ENCODE results near the gene LEFTY2.

DNA sequence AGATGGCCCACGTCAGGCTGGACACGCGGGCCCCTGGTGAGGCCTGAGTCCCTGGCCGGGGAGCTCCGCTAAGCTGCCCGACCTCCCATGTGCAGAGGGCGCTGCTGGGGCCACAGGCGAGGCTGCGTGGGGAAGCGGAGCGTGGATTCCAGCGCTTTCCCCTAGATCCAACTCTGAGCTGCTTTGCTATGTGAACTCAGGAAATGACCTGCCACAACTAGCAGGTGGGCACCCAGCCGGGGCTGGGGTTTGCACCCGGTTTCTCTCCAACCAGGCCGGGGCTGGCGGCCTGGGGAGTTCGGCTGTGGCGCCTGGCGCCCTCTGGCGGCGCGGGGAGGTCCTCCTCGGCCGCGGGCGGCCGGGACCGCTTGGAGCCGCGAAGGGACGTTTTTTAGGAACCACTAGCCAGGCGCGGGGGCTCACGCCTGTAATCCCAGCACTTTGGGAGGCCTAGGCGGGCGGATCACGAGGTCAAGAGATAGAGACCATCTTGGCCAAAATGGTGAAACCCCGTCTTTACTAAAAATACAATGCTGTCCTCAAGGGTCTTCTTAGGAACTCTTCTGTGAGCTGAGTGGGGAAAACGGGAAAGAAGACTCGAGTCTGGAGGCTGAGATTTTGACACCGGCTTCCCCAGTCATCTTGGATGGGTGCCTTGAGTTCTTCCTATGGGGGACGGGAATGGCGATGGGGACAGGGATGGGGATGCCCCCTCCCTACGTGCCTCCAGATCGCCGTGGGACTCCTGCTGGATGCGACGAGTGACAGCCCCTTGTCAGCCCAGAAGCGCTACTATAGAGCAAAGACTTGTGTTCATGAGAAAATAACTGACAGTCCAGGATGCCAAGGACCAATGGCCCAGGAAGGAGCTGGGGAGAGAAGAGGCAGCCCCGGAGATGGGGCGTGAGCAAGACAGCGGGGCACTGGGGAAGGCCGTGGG, 29.6 kb downstream of the LEFTY2 start:
- TF ChIP-seq ZNF8 (CRISPR knock-in tag; IDR thresholded peaks at IDR 0.05) (no peak), ZFP30 (CRISPR knock-in tag; IDR thresholded peaks at IDR 0.05) (no peak)
